ENCODE data around the gene PDLIM5.
"Not testable (repeated sequence)": the region's sequence is repeated elsewhere in the genome, so short reads cannot be mapped to it uniquely, and the experiment has no call there.

The PDLIM5 gene

DNA sequence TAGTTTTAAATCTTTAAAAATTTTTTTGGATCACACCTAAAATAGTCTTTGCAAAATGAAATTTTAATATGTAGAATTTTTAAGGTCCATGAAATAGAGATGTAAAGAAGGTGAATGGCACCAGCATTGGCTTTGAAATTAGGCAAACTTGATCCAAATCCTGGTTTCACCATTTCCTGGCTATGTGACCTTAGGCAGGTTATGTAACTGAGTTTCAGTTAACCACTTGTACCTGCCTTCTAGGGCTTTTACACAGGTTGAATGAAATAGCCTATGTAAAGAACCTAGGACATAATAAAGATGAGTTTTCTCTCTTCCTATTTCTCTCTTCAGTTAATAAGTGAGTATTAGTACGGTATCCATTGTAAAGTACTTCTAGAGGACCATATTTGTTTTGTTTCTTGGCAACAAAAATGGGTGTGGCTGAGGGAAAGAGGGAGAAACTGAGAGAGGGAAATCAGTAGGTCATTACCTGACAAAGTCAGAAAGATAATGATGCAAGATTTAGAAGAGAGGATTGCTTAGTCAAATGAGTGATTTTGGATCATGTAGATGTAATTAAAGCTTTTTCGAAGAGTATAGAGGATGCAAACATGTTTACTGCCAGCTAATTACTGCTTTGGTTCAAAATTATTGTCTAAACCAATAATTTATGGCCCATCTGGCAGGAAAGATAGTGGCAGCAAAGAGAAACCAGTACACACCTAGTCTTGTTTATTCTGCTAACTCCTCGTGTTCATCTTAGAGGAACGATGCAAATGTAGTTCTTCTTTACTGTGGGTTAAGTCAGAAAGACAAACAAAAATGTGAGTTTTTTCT, 81.9 kb downstream of the PDLIM5 start:
- no peak for DNase-seq

DNA sequence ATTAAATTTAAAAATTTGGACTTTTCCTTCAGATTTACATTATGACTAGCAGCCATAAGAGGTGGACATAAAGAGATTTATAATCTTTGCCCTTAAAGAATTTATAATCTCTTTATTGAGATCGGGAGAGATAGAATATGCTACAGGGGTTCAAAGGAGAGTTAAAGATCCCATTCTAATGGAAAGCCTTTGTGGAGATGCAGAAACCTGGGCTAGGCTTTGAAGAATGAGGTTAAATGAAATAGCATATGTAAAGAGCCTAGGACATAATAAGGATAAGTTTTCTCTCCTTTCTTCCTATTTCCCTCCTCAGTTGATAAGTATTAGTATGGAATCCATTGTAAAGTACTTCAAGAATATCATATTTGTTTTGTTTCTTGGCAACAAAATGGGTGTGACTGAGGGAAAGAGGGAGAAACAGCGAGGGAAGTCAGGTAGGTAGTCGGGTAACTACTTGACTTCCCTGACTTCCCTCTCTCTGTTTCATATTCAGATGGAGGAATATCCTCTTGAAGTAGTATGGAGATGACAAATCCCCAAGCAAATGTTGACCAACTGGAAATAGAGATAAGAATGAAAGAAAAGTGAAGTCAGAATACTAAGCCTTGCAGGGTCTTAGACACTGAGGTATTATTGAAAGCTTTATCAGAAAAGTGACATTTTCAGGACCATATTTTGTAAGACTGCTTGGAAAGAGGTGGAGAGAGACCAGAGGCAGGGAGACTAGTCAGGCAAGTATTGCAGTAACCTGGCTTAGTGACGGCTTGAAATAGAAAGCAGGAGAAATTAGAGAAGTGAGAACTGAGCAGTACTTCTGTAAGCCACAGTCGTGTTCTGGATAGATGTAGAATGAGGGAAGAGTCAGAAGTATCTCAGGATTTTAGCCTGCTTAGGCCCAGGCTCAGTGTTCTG, 82.9 kb downstream of the PDLIM5 start:
- no peak for DNase-seq

DNA sequence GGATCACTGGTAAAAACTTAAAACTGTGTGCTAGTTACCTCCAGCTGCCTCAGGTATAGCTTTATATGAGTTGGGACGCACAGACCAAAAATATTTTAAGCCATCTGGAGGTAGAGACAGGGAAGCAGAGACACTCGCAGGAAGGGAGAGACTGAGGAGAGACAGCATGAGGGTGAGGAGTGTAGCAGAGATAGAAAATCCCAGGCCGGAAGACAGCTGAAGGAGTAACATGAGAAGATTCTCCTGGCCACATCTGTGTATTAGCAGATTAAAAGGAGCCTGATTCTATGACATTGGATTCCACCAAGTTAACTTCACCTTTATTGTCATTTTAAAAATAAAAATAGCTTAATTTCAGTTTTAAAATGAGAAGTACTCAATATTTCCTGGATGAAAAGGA, 84.3 kb downstream of the PDLIM5 start:
- no peak for DNase-seq

DNA sequence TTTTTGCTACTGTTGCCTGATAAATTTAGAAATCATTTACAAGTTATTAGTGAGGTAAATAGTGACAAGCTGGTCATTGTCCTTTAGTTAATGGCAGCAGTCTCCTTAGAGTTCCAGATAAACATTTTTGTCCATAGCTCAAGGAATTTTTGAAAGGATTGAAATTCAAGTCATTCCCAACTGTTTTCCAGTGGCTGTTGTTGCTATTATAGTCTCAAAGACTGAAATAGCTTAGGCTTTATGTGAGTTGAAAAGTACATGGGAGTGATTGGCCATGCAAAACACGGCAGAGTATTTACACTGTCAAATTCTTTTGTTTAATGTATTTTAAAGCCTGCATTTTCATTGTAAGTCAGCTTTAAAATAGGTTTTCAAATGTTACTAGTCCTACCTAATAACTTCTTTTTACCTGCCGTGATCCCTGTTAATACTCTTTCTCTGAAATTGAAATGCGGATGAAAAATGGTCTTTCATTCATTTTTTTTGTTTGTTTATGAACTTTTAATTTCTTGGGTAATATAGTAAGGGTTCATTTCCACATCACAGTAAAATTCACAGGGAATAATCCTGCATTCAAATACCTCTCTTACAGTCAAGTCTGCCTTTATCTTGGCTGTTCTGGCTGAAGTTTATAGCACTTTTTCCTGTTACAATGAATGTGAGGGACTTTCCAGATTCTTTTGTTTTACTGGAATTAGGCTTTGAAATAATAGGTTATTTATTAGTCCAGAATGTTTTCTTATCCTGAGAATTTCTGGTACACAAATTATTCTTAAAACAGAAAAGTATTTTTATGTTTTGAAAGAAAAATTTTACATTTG, 85.1 kb downstream of the PDLIM5 start:
- DNase-seq, result no peak

DNA sequence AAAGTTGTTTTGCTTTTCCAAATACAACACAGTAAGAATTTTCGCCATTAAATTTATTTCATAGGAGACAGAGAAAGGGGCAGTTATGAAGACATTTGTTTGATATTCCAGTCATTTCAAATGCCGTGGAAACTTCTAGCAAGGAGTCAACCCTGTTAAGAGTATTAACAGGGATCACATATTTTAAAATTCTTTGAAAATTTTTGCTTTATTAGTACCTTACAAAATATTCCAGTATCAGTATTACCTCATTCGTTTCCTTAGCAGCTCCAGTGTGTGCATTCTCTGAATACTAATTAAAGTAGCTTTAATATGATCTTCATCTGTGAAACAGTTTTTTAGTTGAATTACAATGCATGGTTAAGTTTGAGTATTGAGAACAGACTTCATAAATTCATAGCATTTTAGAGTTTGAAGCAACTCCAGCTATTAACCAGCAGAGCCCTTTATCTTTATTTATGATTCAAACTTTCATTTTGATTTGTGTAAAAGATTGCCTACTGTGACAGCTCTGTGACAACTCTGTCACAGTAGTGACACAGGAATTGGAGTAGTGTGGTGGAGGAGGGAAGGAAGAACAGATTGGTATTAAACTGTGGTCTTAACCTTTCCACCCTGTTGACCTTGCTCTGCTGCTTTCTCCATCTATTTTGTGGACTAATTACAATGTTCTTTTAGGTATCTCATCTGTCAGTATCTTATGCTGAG, 86.3 kb downstream of the PDLIM5 start:
- DNase-seq, result no peak

DNA sequence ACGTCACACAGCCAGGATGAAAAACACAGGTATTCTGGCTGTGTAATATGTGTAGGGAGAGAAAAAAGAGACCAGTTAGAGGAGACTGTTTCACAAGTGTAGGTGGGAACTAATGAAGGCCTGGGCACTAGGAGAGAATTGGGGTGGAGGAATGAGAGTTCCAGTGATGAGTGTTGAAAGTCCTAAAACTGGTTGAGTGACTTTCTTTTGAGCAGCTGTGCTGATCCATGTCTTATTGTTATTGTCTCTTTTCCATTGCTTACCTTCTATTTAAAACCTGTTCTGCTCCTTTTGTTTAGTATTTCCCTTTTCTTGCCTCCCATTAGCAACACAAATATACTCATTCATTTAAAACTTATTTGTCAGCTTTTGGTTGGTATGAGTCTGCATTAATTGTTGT, 88.7 kb downstream of the PDLIM5 start:
- DNase-seq, result no peak

DNA sequence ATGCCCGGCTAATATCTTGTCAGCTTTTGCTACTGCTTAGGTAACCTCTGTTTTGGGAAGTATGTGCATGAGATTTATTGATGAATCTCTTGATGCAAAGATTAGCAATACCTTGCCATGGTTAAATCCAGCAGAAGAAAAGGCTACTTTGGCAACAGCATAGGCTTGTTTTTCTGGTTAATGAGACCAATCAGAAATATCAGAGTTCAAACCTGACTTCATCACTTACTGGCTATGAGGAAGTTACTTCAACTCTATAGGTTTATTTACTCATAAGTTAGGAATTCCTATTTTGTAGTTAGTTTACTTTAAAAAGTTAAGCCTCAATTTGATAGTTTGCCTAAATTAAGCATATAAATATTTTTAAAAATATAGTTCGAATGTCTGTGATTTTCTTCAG, 93.1 kb downstream of the PDLIM5 start:
- DNase-seq, result no peak

DNA sequence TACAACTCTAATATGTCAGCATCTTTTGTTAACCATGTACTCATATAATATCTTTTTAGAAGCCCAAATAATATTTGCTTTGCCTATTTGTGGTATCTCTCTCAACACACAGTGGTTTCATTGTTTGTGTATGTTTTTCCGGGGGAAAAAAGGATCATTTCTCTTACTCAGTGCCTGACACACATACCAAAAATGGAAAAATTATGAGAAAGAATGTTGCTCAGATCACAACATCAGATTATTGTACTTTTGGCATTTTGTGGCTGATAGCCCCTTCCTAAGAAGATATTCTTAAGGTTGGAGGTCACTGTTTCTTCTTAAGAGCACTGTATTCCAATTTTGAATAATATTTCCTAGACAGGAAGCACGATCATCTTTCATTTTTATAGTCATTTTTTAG, 93.6 kb downstream of the PDLIM5 start:
- DNase-seq, result peak; percentile 57

DNA sequence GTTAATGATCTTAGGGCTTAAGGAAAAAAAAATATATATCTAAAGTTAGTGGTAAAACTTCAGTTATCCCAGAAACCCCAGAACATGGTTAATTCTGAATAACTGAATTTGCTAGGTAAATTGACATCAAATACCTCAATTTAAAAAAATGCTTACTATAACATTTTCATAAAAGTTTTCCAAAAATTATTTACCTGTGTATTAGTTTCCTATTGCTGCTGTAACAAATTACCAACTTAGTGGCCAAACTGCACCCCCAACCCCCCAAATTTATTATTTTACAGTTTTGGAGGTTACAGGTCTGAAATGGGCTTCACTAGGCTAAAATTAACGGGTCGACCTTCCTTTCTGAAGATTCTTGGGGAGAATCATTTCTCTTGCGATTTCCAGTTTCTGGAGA, 95.2 kb downstream of the PDLIM5 start:
- no peak for DNase-seq

DNA sequence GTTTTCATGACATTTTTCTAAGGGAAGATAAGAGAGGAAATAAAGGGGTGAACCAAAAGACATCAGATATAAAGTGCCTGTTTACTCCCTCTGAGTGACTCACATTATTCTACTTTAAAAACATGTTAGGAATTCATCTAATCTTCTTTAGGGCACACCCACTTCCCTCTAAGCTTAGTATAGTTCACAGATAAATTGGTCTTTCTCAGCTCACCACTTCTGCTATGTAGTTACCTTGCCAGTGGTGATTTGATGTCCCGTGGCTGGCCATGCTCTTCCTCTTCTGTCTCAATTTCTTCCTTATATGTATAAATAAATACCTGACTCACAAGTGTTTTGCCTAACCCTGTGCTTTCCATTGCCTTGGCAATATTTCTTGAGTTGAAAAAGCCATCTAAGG, 96.8 kb downstream of the PDLIM5 start:
- DNase-seq, result peak; percentile 93

DNA sequence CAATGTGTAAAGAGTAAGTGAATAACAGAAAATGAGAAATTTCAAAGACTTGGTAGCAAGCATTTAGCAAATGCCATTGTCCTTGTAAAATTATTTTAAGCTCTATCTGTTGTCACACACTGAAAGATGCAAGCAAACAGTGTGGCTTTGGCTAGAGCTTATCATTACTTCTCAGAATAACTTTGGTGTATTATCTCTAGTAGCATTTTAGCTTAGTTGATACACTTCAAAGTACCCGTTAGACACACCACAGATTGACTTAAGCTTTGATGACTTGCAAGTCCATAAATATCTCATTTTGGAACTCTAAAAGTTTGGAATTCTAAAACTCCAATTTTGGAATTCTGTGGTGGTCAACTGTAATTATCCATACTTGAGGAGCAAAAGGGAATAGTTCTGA, 98.6 kb downstream of the PDLIM5 start:
- no peak for DNase-seq

DNA sequence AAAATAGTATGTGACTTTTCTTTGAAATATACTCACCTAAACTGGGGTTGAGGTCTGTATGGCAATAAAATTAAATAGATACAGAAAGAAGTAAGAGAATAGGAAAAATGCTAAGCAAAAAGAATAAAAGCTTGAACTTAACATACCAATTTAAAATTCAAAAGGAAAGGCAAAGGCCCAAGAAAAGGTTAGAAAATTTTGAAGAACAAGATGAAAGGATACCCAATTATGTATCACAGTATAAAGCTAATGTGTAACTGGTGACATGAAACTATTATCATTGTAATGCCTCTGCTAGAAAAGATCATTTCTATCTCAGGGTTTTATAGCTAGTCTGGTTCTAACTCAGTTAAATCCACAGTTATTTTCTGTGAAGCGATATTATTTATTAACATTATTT, 99.1 kb downstream of the PDLIM5 start:
- no peak for DNase-seq

DNA sequence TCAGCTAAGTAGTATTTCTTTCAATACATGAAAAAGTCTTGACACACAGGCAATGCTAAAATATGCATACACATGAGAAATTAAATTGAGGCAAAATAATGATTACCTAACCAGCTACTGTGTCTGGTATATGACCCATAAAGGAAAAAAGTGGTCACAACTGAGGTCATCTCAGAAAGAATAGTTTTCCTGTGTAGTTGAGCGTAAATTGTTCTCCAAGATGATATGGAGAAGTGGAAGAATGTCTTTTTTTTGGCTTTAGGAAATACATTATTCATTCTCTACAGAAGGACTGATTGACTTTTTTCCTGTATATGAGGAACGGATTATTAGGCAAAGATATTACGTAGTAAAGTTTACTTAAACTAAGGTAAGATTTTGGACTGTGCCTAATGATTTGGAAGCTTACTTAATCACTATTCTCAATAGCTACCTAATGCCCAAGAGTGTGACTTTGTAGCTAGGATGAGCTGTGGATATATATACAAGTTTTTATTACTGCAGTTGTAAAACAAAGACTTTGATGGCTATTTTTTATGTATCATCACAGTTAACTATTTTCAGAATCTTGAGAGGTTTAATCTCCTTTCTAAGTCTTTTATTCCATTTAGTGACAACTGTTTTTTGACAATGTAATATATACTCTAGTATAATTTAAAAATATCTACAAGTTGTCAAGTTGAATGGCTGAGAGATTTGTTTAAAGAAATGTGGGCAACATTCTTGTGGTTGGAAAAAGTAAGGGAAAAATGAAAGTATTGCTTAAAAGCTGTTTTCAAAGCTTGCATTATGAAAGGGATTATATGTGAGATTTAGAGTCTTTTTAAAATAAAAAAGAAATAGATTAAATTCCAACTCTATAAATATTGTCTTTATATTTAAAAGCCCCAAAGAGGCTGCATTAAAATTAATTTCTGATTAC, 100.2 kb downstream of the PDLIM5 start:
- DNase-seq, result no peak

DNA sequence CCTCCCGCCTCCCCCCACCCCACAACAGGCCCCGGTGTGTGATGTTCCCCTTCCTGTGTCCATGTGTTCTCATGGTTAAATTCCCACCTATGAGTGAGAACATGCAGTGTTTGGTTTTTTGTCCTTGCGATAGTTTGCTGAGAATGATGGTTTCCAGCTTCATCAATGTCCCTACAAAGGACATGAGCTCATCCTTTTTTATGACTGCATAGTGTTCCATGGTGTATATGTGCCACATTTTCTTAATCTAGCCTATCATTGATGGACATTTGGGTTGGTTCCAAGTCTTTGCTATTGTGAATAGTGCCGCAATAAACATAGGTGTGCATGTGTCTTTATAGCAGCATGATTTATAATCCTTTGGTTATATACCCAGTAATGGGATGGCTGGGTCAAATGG, 104.3 kb downstream of the PDLIM5 start:
- DNase-seq, result not testable (repeated sequence)

DNA sequence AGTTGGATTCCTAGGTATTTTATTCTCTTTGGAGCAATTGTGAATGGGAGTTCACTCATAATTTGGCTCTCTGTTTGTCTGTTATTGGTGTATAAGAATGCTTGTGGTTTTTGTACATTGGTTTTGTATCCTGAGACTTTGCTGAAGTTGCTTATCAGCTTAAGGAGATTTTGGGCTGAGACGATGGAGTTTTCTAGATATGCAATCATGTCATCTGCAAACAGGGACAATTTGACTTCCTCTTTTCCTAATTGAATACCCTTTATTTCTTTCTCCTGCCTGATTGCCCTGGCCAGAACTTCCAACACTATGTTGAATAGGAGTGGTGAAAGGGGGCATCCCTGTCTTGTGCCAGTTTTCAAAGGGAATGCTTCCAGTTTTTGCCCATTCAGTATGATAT, 105.9 kb downstream of the PDLIM5 start:
- not testable (repeated sequence) for DNase-seq

DNA sequence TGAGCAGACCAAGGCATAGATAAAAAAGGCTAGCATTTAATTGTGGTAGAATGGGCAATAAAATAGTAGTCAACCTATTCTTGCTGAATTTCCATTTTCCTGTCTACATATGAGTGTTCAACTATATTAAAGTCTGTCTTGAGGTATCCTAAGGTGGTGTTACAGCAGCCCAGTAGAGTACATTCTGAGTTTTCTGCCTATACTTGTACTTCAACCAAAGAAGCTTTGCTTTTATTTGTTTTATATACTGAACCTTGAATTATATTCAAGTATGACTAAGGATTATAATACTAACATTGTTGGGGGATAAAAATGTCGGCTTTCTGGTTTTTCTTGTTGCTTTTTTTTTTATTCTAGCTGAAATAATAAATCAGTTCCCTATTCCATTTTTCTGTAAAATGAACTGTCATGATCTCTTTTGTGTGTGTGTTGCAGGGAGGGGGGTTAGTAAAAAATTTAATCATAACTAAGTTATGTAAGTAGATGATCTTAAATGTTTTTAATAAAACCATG, 106.7 kb downstream of the PDLIM5 start:
- DNase-seq, result no peak

DNA sequence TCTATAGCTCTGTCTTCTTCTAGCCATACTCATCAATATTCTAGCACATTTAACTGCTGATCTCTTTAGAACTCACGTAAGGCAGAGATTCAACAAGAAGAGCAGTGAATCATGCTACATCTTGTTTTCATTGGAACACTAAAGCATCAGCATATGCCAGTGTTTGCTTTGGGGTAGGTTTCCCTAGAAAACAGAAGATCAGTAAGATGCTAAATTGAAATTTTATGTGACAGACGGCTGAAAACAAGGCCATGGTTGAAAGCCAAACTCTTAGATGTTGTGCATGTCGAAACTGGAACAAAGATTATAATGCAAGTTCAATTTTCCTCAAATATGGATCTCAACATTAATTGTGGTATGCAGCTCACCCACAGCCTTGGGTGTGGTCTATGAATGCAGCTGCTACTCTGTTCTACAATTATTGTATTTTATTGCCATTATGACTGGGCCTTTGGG, 107.6 kb downstream of the PDLIM5 start:
- no peak for DNase-seq

DNA sequence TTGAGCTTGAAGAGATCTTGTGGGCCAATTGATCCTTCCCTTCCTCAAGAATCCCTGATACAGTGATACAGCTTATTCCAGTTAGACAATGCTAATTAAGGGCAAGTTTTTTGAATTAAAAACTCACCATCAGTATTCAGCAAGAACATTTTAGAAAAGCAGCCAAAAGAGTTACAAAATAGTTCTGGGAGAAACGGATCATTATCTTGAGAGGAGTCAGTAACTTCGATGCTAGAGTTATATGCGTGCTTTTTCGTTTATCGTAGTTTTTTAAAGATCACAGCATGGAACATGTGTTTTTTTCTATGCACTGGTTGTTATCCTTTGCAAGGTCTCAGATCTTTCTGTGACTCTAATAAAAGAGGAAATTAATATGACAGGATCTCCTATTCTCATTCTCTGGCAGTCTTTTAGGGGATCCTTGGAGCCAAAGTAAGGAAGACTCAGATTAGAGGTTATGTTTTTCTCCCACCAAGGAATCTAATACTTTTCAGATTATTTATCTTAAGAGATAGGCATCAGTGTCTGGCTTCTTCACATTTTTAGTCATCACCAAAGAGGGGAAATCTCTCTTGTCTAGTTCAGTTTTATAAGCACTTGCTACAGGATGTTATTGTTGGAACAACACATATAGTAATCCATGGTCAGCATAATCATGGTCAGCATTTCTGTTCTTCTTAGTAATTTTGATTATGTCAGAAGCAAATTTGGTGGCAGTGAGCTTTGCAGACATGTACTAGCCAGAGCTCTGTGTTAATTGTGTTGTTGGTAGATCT, 109.7 kb downstream of the PDLIM5 start:
- peak; percentile 22 for DNase-seq

DNA sequence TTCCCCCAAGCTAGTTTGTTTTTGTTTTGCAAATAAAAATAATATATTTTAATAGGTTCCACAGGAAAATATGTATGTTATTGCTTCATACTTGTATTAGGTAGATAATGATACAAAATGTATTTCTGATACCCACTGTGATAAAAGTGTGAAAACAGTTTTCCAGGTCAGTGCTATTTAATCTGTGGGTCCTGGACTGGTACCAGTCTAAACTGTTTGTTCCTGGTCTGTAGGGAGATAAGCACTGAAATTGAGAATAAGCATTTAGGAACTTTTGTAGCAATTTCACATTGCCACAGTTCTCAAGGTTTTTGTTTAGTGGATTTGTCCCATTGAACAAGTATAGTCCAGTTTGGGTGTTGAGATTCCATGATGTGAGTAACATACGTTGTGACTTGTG, 110.5 kb downstream of the PDLIM5 start:
- no peak for DNase-seq

DNA sequence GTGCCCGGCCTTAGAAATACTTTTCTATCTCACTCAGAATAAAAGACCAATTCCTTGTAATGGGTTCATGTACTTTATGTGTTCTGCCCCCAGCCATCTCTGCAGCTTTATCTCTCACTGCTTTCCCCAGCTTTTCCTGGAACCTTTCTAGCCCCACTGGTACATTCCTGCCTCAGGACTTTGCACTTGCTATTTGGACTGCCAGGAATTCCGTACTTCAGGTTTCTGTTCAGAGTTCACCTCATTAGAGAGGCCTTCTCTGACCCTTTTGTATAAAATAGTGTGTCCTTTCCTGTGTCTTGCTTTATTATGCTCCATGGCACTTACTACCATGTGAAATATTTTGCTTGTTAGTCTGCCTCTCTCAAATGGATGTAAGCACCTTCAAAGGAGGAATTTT, 112.5 kb downstream of the PDLIM5 start:
- DNase-seq, result no peak
